K562 (cell line): ENCODE data around the gene CTNNA3. TPM values are rescaled to one million over a fixed set of nuclear protein-coding genes. Genes with fewer than 3 reads are reported as not detected.

ENCODE experiments used
- ATAC-seq: fragments of 200-7000 bp; cut with Tn5 transposase; 3 replicates; pipeline ENCODE4 v1.9.1; 2020; ENCODE audit warnings: moderate library complexity
- BruUV-seq: library from RNA; stranded (reverse); fragments of 400-500 nt; replicated peaks from 2 replicates; lab custom pipeline; 2021; lab: Mats Ljungman, UMichigan
- CTCF ChIA-PET: fragments of 300-600 bp; formaldehyde crosslinking; extraction: SDS; loops from one replicate; lab custom pipeline; 2021; ENCODE audit warnings: low intra/inter-chr PET ratio; lab: Yijun Ruan, JAX
- POLR2A ChIA-PET: fragments of 300-600, 350-650 bp; sonication (Branson Sonifier 250); formaldehyde crosslinking; extraction: SDS; loops from one replicate; lab custom pipeline; 2021; ENCODE audit warnings: antibody characterized with exemption, inconsistent platforms; lab: Yijun Ruan, JAX
- DNase-seq, 4 experiments: peaks; one replicate each; pipeline versions ENCODE4 v3.0.0 to v3.0.0-alpha.2; 2011 to 2018; ENCODE audit warnings: low spot score in 3 of 4, mixed read lengths in 3 of 4; ENCODE audit errors: extremely low read depth in 1 of 4
- FAIRE-seq: peaks from 2 replicates; lab custom pipeline; 2011; peaks lifted over from hg19 to GRCh38; lab: Jason Lieb, UNC
- H2AFZ ChIP-seq: 2 replicates; pipeline ENCODE4 v1.6.0; 2011; ENCODE audit warnings: low read depth, low read length, control low read depth, inconsistent platforms
- H3K27ac ChIP-seq: fragments of 200-600 bp; 3 replicates; pipeline ENCODE4 v1.8.0; 2011; ENCODE audit warnings: low read depth, mild to moderate bottlenecking, control low read depth, inconsistent platforms, low read length, moderate library complexity, mixed read lengths; ENCODE audit errors: extremely low read depth
- H3K27me3 ChIP-seq, 2 experiments: fragments of 300-600 bp in 1 of 2; 2 replicates in 1 of 2; 3 replicates in 1 of 2; pipeline versions ENCODE4 v1.6.0 to v1.8.0; 2011; ENCODE audit warnings: inconsistent platforms in 2 of 2, low read length in 2 of 2, mild to moderate bottlenecking in 1 of 2, mixed read lengths in 1 of 2, moderate library complexity in 1 of 2; ENCODE audit not compliant: control insufficient read depth in 2 of 2, insufficient read depth in 2 of 2
- H3K36me3 ChIP-seq: fragments of 300-600 bp; 3 replicates; pipeline ENCODE4 v1.8.0; 2011; ENCODE audit warnings: mild to moderate bottlenecking, low read length, inconsistent platforms; ENCODE audit not compliant: control insufficient read depth, insufficient read depth
- H3K4me1 ChIP-seq, 2 experiments: fragments of 200-600 bp in 1 of 2; replicated peaks in 1 of 2; 2 replicates in 1 of 2; 3 replicates in 1 of 2; pipeline versions ENCODE4 v1.5.1 to v1.8.0; 2011; ENCODE audit warnings: inconsistent platforms in 2 of 2, low read length in 2 of 2, mild to moderate bottlenecking in 1 of 2, mixed read lengths in 1 of 2, moderate library complexity in 1 of 2; ENCODE audit not compliant: control insufficient read depth in 2 of 2, insufficient read depth in 2 of 2
- H3K4me2 ChIP-seq: 2 replicates; pipeline ENCODE4 v1.6.1; 2011; ENCODE audit warnings: low read length, control low read depth, inconsistent platforms, mixed read lengths; ENCODE audit not compliant: insufficient read depth
- H3K4me3 ChIP-seq: fragments of 200-600 bp; sonication (generic), shearing (Covaris generic); 2 replicates; pipeline ENCODE4 v1.5.1; 2016; ENCODE audit warnings: control low read depth, inconsistent platforms
- H3K79me2 ChIP-seq: fragments of 200-600 bp; 3 replicates; pipeline ENCODE4 v1.8.0; 2011; ENCODE audit warnings: low read length, inconsistent platforms; ENCODE audit not compliant: control insufficient read depth, insufficient read depth
- H3K9ac ChIP-seq, 2 experiments: 2 replicates each; pipeline versions ENCODE4 v1.6.0 to v1.6.1; 2011; ENCODE audit warnings: low read depth in 2 of 2, low read length in 2 of 2, control low read depth in 1 of 2, inconsistent platforms in 1 of 2, mild to moderate bottlenecking in 1 of 2, mixed read lengths in 1 of 2; ENCODE audit not compliant: insufficient read depth in 1 of 2
- H3K9me1 ChIP-seq: one replicate; pipeline ENCODE4 v1.6.0; 2011; ENCODE audit warnings: inconsistent platforms, mild to moderate bottlenecking, low read length, moderate library complexity; ENCODE audit not compliant: control insufficient read depth, insufficient read depth
- H3K9me3 ChIP-seq: replicated peaks from 2 replicates; pipeline ENCODE4 v1.5.1; 2011; ENCODE audit warnings: low read depth, low read length, inconsistent platforms; ENCODE audit not compliant: control insufficient read depth, insufficient read depth
- H4K20me1 ChIP-seq: replicated peaks from 2 replicates; pipeline ENCODE4 v1.6.1; 2011; ENCODE audit warnings: low read length, inconsistent platforms, mixed read lengths; ENCODE audit not compliant: control insufficient read depth, insufficient read depth
- DNMT1 ChIP-seq: fragments of 450-650 bp; IDR thresholded peaks from 2 replicates; pipeline ENCODE4 v1.6.1; 2016; ENCODE audit warnings: antibody characterized with exemption, mild to moderate bottlenecking
- ZNF174 ChIP-seq: fragments of 250-450 bp; sonication (Bioruptor Pico); IDR thresholded peaks from 2 replicates; pipeline ENCODE4 v1.4.0; 2020; ENCODE audit warnings: mild to moderate bottlenecking
- ZNF695 ChIP-seq: fragments of 450-650 bp; formaldehyde crosslinking; IDR thresholded peaks from 2 replicates; pipeline ENCODE4 v1.4.0; 2020; ENCODE audit warnings: mild to moderate bottlenecking, moderate library complexity
- WGBS: fragments of 100-300 bp; shearing (Covaris generic); methylation state at CpG from one replicate; pipeline ENCODE4 v1.1.6; 2016; ENCODE audit warnings: low coverage, mixed read lengths; ENCODE audit not compliant: insufficient coverage; ENCODE audit errors: missing lambda C conversion rate; 5-methylcytosine and 5-hydroxymethylcytosine counted together
- in situ Hi-C: fragments of 300-500 bp; cut with MboI; formaldehyde crosslinking; loops from 4 replicates; pipeline ENCODE4 v1.15.0; 2018; ENCODE audit warnings: inconsistent platforms, mixed read lengths
- intact Hi-C: fragments of 100-400 bp; cut with micrococcal nuclease; formaldehyde crosslinking; loops from 2 replicates; pipeline ENCODE4 v1.14.2; 2022
- polyA plus RNA-seq, 8 experiments: library from polyadenylated mRNA; depleted of rRNA in 4 of 8; stranded (reverse) in 5 of 8; unstranded in 3 of 8; fragments of >200 nt; fragmentation: Nextera tagmentation in 2 of 8; fragmentation: Illumina TruSeq in 1 of 8; extraction: Ambion mirVana in 2 of 8; extraction: Trizol in 1 of 8; gene quantifications; 2 replicates each; pipeline versions ENCODE4 v1.2.1 to v1.2.3, GENCODE V29; 2011 to 2014; ENCODE audit warnings: inconsistent platforms in 1 of 8, missing spikeins in 1 of 8
- total RNA-seq, 7 experiments: library from RNA; depleted of rRNA in 6 of 7; stranded (reverse); fragments of >200 nt in 6 of 7; fragmentation: Illumina TruSeq in 2 of 7; extraction: Trizol in 2 of 7; gene quantifications; 2 replicates each; pipeline versions ENCODE4 v1.2.1 to v1.2.3, GENCODE V29; 2011 to 2021; ENCODE audit warnings: low replicate concordance in 1 of 7
- TF ChIP-seq, protein P1 (sequence below), 2 experiments: fragments of 450-650 bp in 1 of 2; sonication (generic) in 1 of 2; formaldehyde crosslinking in 1 of 2; IDR thresholded peaks; 2 replicates each; pipeline versions ENCODE4 v1.7.1 to v1.9.0; 2016 to 2022; ENCODE audit warnings: inconsistent platforms in 1 of 2, mild to moderate bottlenecking in 1 of 2, missing genetic modification reagents in 1 of 2
- TF ChIP-seq, protein P2 (sequence below): fragments of 450-650 bp; IDR thresholded peaks from 2 replicates; pipeline ENCODE4 v1.6.1; 2016; ENCODE audit warnings: low read depth

CTNNA3 gene
- total and polyA plus RNA-seq, 9 of the 15 experiments (the other 6 are each of a cell fraction or from before 2014, with no cell fraction given) = 0.04 TPM; not detected in 8

GRCh38 chr10:66982053-66982420 lies 714.0 kb downstream of the CTNNA3 start:
- POLR2A ChIA-PET = no interaction called here
- Histone ChIP-seq H3K4me2 (no peak overlapping the region), H3K4me3 (no peak overlapping the region), H4K20me1 (no peaks in the 10 kb centered on the region), H2AFZ (no peak overlapping the region), H3K36me3 (no peaks in the 10 kb centered on the region), H3K79me2 (no peaks in the 10 kb centered on the region), H3K27ac (no peak overlapping the region), H3K9me3 (0 out of 2 replicates have a peak, but pooled peaks cover 2% of the 10 kb centered on the region), H3K9ac (no peak overlapping the region), H3K4me1 (no peaks in the 10 kb centered on the region), H3K9me1 (no peaks in the 10 kb centered on the region), H3K27me3 (no peaks in the 10 kb centered on the region)
- no peak for DNase-seq
- BruUV-seq = no TSS peak
- in situ Hi-C loops (no loop called here), intact Hi-C loops (no loop called here)
- CTCF ChIA-PET = no interaction called here
- 0% methylated on average over 1 of the region's 1 CpG for WGBS
- ATAC-seq = no peak
- FAIRE-seq = no peak
- TF ChIP-seq ZNF695 (CRISPR knock-in tag) (no peak), ZNF174 (no peak), DNMT1 (no peak)
- TF ChIP-seq, protein P1, sequence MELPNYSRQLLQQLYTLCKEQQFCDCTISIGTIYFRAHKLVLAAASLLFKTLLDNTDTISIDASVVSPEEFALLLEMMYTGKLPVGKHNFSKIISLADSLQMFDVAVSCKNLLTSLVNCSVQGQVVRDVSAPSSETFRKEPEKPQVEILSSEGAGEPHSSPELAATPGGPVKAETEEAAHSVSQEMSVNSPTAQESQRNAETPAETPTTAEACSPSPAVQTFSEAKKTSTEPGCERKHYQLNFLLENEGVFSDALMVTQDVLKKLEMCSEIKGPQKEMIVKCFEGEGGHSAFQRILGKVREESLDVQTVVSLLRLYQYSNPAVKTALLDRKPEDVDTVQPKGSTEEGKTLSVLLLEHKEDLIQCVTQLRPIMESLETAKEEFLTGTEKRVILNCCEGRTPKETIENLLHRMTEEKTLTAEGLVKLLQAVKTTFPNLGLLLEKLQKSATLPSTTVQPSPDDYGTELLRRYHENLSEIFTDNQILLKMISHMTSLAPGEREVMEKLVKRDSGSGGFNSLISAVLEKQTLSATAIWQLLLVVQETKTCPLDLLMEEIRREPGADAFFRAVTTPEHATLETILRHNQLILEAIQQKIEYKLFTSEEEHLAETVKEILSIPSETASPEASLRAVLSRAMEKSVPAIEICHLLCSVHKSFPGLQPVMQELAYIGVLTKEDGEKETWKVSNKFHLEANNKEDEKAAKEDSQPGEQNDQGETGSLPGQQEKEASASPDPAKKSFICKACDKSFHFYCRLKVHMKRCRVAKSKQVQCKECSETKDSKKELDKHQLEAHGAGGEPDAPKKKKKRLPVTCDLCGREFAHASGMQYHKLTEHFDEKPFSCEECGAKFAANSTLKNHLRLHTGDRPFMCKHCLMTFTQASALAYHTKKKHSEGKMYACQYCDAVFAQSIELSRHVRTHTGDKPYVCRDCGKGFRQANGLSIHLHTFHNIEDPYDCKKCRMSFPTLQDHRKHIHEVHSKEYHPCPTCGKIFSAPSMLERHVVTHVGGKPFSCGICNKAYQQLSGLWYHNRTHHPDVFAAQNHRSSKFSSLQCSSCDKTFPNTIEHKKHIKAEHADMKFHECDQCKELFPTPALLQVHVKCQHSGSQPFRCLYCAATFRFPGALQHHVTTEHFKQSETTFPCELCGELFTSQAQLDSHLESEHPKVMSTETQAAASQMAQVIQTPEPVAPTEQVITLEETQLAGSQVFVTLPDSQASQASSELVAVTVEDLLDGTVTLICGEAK (IDR thresholded peaks at IDR 0.05) = no peak
- TF ChIP-seq, protein P1 (CRISPR knock-in tag; IDR thresholded peaks at IDR 0.05) = no peak
- TF ChIP-seq, protein P2, sequence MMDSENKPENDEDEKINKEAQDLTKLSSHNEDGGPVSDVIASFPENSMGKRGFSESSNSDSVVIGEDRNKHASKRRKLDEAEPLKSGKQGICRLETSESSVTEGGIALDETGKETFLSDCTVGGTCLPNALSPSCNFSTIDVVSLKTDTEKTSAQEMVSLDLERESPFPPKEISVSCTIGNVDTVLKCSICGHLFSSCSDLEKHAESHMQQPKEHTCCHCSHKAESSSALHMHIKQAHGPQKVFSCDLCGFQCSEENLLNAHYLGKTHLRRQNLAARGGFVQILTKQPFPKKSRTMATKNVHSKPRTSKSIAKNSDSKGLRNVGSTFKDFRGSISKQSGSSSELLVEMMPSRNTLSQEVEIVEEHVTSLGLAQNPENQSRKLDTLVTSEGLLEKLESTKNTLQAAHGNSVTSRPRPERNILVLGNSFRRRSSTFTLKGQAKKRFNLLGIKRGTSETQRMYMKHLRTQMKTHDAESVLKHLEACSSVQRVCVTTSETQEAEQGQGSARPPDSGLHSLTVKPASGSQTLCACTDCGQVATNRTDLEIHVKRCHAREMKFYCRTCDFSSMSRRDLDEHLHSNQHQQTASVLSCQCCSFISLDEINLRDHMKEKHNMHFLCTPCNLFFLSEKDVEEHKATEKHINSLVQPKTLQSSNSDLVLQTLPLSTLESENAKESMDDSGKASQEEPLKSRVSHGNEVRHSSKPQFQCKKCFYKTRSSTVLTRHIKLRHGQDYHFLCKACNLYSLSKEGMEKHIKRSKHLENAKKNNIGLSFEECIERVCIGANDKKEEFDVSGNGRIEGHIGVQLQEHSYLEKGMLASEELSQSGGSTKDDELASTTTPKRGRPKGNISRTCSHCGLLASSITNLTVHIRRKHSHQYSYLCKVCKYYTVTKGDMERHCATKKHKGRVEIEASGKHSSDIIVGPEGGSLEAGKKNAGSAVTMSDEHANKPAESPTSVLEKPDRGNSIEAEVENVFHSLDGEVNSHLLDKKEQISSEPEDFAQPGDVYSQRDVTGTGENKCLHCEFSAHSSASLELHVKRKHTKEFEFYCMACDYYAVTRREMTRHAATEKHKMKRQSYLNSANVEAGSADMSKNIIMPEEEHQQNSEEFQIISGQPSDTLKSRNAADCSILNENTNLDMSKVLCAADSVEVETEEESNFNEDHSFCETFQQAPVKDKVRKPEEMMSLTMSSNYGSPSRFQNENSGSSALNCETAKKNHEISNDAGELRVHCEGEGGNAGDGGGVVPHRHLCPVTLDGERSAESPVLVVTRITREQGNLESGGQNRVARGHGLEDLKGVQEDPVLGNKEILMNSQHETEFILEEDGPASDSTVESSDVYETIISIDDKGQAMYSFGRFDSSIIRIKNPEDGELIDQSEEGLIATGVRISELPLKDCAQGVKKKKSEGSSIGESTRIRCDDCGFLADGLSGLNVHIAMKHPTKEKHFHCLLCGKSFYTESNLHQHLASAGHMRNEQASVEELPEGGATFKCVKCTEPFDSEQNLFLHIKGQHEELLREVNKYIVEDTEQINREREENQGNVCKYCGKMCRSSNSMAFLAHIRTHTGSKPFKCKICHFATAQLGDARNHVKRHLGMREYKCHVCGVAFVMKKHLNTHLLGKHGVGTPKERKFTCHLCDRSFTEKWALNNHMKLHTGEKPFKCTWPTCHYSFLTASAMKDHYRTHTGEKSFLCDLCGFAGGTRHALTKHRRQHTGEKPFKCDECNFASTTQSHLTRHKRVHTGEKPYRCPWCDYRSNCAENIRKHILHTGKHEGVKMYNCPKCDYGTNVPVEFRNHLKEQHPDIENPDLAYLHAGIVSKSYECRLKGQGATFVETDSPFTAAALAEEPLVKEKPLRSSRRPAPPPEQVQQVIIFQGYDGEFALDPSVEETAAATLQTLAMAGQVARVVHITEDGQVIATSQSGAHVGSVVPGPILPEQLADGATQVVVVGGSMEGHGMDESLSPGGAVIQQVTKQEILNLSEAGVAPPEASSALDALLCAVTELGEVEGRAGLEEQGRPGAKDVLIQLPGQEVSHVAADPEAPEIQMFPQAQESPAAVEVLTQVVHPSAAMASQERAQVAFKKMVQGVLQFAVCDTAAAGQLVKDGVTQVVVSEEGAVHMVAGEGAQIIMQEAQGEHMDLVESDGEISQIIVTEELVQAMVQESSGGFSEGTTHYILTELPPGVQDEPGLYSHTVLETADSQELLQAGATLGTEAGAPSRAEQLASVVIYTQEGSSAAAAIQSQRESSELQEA = no peak
